ENCODE results near the gene ADI1. TPM values are rescaled to one million over a fixed set of nuclear protein-coding genes. Genes with fewer than 3 reads are reported as not detected.
A peak's percentile ranks its signal among the peaks of the same experiment; 100 is the strongest.

Gene ADI1
- total and polyA plus RNA-seq, 2 of the 4 experiments (the other 2 are of a cell fraction), result 43.2 to 46.0 TPM

- ChIA-PET CTCF (interaction anchor here (1.0 kb wide), 1 partner anchor 10 kb away, joined by 3 read pairs; no protein-coding TSS in a partner anchor), POLR2A (ENCODE audit: unreplicated experiment) (interaction anchor here (0.6 kb wide), 1 partner anchor 27 kb away, joined by 7 read pairs; no protein-coding TSS in a partner anchor)
- peak overlapping the region; percentile 88; the same call in 1 of the 2 replicates for H3K27ac ChIP-seq (ENCODE audit: insufficient read depth, low read length)
- peak overlapping the region; percentile 68 for H2AFZ ChIP-seq (replicated peaks; ENCODE audit: low read length, poor library complexity)
- intact Hi-C loops (cut with micrococcal nuclease) (loop anchor here (1.0 to 2.0 kb wide), 2 partner anchors 24 to 127 kb away; no protein-coding TSS in a partner anchor), dilution Hi-C loops (cut with HindIII; ENCODE audit: low sequenced_read_pairs, unreplicated experiment) (no loop called here), in situ Hi-C loops (cut with MboI; ENCODE audit: low sequenced_read_pairs) (no loop called here)
- H3K14ac ChIP-seq (replicated peaks; ENCODE audit: low read depth, low read length), result peak overlapping the region; percentile 27; the same call in 1 of the 2 replicates
- H2AK5ac ChIP-seq (ENCODE audit: low read depth, low read length), result 0 out of 2 replicates have a peak overlapping the region, but pooled peaks have one; percentile 42
- H3K9ac ChIP-seq (ENCODE audit: low read depth, low read length), result 0 out of 2 replicates have a peak overlapping the region, but pooled peaks have one; percentile 35
- H4K91ac ChIP-seq (ENCODE audit: insufficient read depth, low read depth, low read length), result peak overlapping the region; percentile 35; the same call in 1 of the 2 replicates
- H2BK20ac ChIP-seq (ENCODE audit: low read depth, low read length), result peak overlapping the region; percentile 11
- H4K20me1 ChIP-seq (ENCODE audit: insufficient read depth, low read length), result no peaks in the 10 kb centered on the region
- H2AK9ac ChIP-seq (replicated peaks; ENCODE audit: low read depth, low read length, poor library complexity), result no peak overlapping the region
- H3K4me1 ChIP-seq (ENCODE audit: control insufficient read depth, insufficient read depth, low read length), result peaks cover 15% of the 10 kb centered on the region
- H3K18ac ChIP-seq (ENCODE audit: low read depth, low read length), result no peak overlapping the region
- peak overlapping the region; percentile 85 for H3K4me2 ChIP-seq (ENCODE audit: low read depth, low read length)
- ATAC-seq (ENCODE audit: low read depth), result 0 out of 2 replicates have a peak, but pooled peaks have one; percentile 3
- no TSS peak for BruUV-seq (replicated peaks)
- H2BK5ac ChIP-seq (ENCODE audit: low read depth, low read length, poor library complexity, severe bottlenecking), result peak overlapping the region; percentile 37
- H2BK120ac ChIP-seq (ENCODE audit: low read depth, low read length), result peak overlapping the region; percentile 77
- peak overlapping the region; percentile 41; the same call in 1 of the 2 replicates for H3K56ac ChIP-seq (ENCODE audit: extremely low read depth, insufficient read depth, low read length)
- peak overlapping the region; percentile 98; the same call in 2 of the 3 replicates for H2BK15ac ChIP-seq (ENCODE audit: low read depth, low read length)
- no peaks in the 10 kb centered on the region for H3K27me3 ChIP-seq (ENCODE audit: control insufficient read depth, insufficient read depth, low read length)
- H3K4me3 ChIP-seq (ENCODE audit: insufficient read depth, low read depth, low read length), result no peak overlapping the region
- H3K79me1 ChIP-seq (ENCODE audit: low read depth in 1 of 2, low read length in 2 of 2), result peaks cover 12 to 19% of the 10 kb centered on the region in 2 experiments; a peak in 3 of 4 replicates
- no peak for TF ChIP-seq MXI1 (IDR thresholded peaks at IDR 0.05; ENCODE audit: borderline replicate concordance, low read depth, low read length)
- TF ChIP-seq POLR2A (IDR thresholded peaks at IDR 0.05; ENCODE audit: low read depth, low read length), result no peak
- TF ChIP-seq, protein P1, sequence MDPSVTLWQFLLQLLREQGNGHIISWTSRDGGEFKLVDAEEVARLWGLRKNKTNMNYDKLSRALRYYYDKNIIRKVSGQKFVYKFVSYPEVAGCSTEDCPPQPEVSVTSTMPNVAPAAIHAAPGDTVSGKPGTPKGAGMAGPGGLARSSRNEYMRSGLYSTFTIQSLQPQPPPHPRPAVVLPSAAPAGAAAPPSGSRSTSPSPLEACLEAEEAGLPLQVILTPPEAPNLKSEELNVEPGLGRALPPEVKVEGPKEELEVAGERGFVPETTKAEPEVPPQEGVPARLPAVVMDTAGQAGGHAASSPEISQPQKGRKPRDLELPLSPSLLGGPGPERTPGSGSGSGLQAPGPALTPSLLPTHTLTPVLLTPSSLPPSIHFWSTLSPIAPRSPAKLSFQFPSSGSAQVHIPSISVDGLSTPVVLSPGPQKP (IDR thresholded peaks at IDR 0.05; ENCODE audit: borderline replicate concordance, low read depth, low read length), result no peak
- peak; percentile 73; the same call in 1 of the 2 replicates for TF ChIP-seq NFE2L2 (IDR thresholded peaks at IDR 0.05; ENCODE audit: low read depth, low read length)
- TF ChIP-seq CEBPB (IDR thresholded peaks at IDR 0.05; ENCODE audit: low read depth, low read length), result 0 out of 2 replicates have a peak, but pooled peaks have one; percentile 5
- TF ChIP-seq SMC3 (IDR thresholded peaks at IDR 0.05; ENCODE audit: low read depth, low read length), result no peak
- no peak for TF ChIP-seq RFX5 (IDR thresholded peaks at IDR 0.05; ENCODE audit: low read depth, low read length)
- TF ChIP-seq BHLHE40 (IDR thresholded peaks at IDR 0.05; ENCODE audit: low read depth, low read length), result no peak
- TF ChIP-seq CTCF (conservative IDR thresholded peaks at IDR 0.05; ENCODE audit: low read depth, low read length), result no peak
- TF ChIP-seq, protein P2, sequence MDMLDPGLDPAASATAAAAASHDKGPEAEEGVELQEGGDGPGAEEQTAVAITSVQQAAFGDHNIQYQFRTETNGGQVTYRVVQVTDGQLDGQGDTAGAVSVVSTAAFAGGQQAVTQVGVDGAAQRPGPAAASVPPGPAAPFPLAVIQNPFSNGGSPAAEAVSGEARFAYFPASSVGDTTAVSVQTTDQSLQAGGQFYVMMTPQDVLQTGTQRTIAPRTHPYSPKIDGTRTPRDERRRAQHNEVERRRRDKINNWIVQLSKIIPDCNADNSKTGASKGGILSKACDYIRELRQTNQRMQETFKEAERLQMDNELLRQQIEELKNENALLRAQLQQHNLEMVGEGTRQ (IDR thresholded peaks at IDR 0.05; ENCODE audit: low read depth, low read length), result no peak
- no peak for TF ChIP-seq MAZ (IDR thresholded peaks at IDR 0.05; ENCODE audit: borderline replicate concordance, low read depth, low read length)
- TF ChIP-seq FOS (IDR thresholded peaks at IDR 0.05; ENCODE audit: low read depth, low read length), result no peak
- no peak for TF ChIP-seq CHD1 (IDR thresholded peaks at IDR 0.05; ENCODE audit: low read depth, low read length)
- TF ChIP-seq MAFK (IDR thresholded peaks at IDR 0.05; ENCODE audit: low read depth, low read length), result peak; percentile 31; the same call in 1 of the 2 replicates
- H4K5ac ChIP-seq (ENCODE audit: low read depth, low read length), result no peak overlapping the region
- peaks cover 24% of the 10 kb centered on the region for H3K9me1 ChIP-seq (ENCODE audit: insufficient read depth, low read length)
- no CpG with 5 or more reads among the region's 4 CpGs for WGBS, 2 experiments (ENCODE audit: extremely low coverage in 2 of 2, insufficient read length in 1 of 2)
- H3K9me3 ChIP-seq (ENCODE audit: control insufficient read depth, insufficient read depth, low read length), result no peaks in the 10 kb centered on the region
- peak overlapping the region; percentile 66 to 91; a peak in 3 of 4 replicates for H4K8ac ChIP-seq (ENCODE audit: low read depth in 2 of 2, low read length in 2 of 2)
- H3K36me3 ChIP-seq (ENCODE audit: control insufficient read depth, insufficient read depth, low read length), result no peaks in the 10 kb centered on the region
- peak; percentile 49 for DNase-seq
- peak overlapping the region; percentile 29 for H3K4ac ChIP-seq (ENCODE audit: low read depth, low read length)
- peak overlapping the region; percentile 57; the same call in 1 of the 2 replicates for H3K23ac ChIP-seq (ENCODE audit: low read depth, low read length)
Observed at GRCh38 chr2:3523551-3524041, 4.3 kb upstream of the ADI1 start.

All from IMR-90 (cell line).